MM.1S (cell line): ENCODE results near the gene SMCO1.

Experiments used
- EZH2 ChIP-seq: fragments of 300-600 bp; sonication (generic); optimal IDR thresholded peaks from 2 replicates; pipeline ENCODE3; 2017; ENCODE audit warnings: low read depth, mild to moderate bottlenecking, antibody characterized with exemption, low read length, mixed read lengths
- EZH2phosphoT487 ChIP-seq: fragments of 300-600 bp; sonication (generic); IDR thresholded peaks from 2 replicates; pipeline ENCODE4 v1.6.1; 2018; ENCODE audit warnings: antibody characterized with exemption, low read length
- TF ChIP-seq, protein P1 (sequence below): fragments of 300-600 bp; sonication (generic); IDR thresholded peaks from 2 replicates; pipeline ENCODE4 v1.5.1; 2016; ENCODE audit warnings: antibody characterized with exemption, low read length, mixed read lengths

DNA sequence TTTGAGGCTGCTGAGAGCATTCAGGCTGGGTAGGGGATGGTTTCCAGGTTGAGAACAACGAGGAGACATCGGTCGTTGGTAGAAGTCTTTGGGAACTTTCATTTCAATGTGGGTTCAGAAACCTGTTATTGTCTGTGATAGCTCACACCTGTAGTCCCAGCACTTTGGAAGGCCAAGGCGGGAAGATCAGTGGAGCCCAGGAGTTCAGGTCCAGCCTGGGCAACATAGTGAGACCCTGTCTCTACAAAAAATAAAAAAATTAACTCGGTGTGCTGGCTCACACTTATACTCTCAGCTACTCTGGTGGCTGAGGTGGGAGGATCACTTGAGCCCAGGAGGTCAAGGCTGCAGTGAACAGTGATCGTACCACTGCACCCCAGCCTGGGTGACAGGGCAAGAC lies 10.6 kb downstream of the SMCO1 start:
- TF ChIP-seq EZH2 (no peak), EZH2phosphoT487 (no peak)
- TF ChIP-seq, protein P1, sequence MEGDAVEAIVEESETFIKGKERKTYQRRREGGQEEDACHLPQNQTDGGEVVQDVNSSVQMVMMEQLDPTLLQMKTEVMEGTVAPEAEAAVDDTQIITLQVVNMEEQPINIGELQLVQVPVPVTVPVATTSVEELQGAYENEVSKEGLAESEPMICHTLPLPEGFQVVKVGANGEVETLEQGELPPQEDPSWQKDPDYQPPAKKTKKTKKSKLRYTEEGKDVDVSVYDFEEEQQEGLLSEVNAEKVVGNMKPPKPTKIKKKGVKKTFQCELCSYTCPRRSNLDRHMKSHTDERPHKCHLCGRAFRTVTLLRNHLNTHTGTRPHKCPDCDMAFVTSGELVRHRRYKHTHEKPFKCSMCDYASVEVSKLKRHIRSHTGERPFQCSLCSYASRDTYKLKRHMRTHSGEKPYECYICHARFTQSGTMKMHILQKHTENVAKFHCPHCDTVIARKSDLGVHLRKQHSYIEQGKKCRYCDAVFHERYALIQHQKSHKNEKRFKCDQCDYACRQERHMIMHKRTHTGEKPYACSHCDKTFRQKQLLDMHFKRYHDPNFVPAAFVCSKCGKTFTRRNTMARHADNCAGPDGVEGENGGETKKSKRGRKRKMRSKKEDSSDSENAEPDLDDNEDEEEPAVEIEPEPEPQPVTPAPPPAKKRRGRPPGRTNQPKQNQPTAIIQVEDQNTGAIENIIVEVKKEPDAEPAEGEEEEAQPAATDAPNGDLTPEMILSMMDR = no peak
